Measurements from ENCODE around the gene LAMC3.

DNA sequence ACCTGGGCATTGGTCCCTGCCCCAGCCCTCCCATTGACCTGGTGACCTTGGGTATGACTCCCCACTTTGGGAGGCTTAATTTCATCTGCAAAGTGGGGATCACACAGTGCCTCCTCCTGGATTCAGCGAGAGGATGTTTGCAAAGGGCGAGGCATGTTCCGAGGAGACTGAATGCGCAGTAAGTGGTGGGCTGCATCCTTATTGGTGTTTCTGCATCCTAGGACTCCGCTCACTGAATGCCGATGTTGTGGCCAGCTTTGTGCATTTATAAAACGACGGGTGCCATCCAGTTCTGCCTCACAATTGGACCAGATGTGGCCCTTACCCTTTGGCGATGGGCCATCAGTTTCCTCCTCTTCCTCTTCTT, 63.9 kb downstream of the LAMC3 start:
- TF ChIP-seq, protein P1, sequence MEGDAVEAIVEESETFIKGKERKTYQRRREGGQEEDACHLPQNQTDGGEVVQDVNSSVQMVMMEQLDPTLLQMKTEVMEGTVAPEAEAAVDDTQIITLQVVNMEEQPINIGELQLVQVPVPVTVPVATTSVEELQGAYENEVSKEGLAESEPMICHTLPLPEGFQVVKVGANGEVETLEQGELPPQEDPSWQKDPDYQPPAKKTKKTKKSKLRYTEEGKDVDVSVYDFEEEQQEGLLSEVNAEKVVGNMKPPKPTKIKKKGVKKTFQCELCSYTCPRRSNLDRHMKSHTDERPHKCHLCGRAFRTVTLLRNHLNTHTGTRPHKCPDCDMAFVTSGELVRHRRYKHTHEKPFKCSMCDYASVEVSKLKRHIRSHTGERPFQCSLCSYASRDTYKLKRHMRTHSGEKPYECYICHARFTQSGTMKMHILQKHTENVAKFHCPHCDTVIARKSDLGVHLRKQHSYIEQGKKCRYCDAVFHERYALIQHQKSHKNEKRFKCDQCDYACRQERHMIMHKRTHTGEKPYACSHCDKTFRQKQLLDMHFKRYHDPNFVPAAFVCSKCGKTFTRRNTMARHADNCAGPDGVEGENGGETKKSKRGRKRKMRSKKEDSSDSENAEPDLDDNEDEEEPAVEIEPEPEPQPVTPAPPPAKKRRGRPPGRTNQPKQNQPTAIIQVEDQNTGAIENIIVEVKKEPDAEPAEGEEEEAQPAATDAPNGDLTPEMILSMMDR (IDR thresholded peaks at IDR 0.05), result no peak
- no peak for TF ChIP-seq ZFX (IDR thresholded peaks at IDR 0.05; ENCODE audit: borderline replicate concordance)
